NCI-H748 (cell line): ENCODE data around the gene RAPGEF1.
A peak's percentile ranks its signal among the peaks of the same experiment; 100 is the strongest.

ENCODE experiments used
- DNase-seq: peaks from one replicate; lab custom pipeline; 2025; ENCODE audit not compliant: unreplicated experiment; lab: John Stamatoyannopoulos, UW

Gene RAPGEF1

DNA sequence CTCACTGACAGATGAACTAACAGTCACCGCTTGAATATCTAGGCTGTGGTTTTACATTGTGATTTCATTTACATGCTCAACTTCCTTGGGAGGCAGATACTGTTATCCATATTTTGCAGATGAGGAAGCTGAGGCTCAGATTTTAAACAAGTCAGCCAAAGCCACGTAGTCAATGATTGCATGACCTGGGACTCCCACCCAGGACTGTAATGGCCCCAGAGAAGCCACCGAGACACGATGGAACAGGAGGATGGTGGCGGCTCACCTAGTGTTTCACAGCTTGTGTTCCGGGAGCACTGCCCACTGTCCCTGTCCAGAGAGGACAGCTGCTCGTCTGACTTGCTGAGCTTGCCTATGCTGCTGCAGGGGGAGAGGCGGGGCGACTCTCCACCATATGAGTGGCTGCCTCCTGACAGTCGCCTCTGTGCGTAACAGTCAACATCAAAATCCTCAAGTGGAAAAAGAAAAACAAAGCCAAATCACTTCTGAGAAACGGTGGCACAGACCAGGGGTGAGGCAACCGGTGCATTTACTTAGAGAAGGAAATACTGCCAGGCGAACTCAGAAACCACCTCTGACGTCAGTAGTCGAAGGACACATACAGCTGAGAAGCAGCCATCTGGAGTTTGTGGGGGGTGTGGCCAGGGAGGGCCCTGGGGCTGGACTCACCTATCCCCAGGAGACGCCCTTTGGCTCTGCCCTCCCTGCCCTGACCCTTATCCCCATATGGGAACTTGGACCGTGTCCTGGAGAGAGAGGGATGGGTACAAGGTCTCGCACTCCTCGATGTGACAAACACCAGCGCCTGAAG is 112.0 kb downstream of the RAPGEF1 start:
- DNase-seq = no peak

DNA sequence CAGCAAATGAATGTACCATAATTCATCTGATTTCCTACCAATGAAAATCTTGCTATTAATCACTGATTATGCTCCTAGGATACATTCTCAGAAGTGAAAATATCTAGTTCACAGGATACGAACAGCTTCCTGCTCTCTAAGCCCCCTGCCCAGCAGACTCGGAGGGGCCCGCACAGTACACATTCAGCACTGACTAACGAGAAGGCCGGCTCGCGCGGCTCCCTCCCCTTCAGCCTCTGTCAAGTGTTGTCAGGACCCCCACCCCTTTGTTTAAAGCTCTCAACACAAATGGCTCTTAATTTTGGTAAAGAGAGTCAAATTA is 112.6 kb downstream of the RAPGEF1 start:
- DNase-seq = no peak

DNA sequence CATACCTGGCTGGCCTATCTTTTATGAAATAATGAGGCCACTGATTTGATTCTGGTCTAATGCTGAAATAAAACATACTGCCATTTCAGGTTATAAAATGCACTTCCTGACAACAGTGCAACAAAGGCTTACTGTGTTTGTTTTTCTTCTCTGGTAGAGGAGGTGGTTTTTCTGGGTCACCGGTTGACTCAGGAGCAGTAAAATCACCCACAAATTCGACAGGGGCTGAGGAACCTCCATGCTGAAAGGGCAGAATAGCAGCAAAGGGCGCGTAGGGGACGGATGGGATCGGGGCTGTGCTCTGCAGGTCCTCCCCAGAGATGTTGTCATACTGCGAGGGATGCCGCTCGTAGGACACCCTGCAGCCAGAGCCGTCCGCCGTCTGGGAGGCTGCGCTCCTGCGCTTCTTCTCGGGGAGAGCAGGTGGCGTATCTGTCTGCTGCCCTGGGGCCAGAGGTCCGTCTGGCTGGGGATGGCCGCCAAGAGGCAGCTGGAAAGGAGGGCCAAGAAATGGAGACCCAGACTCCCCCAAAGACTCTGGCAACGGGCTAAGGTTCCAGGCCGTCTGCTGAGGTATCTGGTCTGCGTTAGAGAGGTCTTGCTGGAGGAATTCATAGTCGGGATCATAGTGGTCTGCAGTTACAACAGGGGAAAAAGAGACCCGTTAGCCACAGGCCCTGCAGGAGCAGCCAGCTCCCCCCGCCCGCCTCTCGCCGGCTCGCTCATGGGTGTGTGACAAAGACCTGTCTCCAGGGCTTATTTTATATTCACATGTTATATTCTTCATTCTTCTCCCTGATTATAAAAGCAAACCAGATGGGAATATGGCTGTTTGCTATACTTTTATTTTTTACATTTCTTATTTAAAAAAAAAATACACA is 113.8 kb downstream of the RAPGEF1 start:
- no peak for DNase-seq

GRCh38 chr9:131625508-131625787 is 114.4 kb downstream of the RAPGEF1 start:
- DNase-seq = no peak

GRCh38 chr9:131624636-131625507 is 115.0 kb downstream of the RAPGEF1 start:
- no peak for DNase-seq

DNA sequence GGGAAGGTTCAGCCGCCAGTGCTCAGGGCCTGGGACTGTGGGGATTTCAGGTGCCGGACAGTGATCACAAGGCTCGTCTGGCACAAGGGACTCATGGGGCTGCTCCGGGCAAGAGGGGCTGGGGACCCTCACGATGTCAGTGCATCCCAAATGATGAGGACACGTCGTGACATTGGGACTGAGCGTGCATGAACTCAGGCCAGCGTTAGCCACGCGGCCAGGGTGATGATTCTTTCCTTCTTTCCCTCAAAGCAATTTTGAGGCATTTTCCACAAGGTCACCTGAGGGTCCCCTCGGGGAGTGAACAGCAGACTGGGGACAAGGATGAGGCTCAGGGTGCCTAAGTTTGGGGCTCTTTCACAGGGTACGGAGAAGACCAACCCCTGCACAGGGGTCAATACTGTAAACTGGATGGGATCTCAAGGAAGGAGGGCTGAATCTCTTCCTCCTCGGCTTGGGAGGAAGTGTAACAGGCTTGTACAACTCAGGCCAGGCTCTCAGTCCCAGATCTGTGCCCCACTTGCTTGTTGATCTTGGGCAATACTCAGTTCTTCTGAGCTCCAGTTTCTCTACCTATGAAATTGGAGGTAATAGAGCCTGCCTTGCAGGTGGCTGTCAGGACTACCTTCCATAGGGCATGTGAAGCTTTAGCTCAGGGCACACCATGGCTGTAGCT is 116.1 kb downstream of the RAPGEF1 start:
- DNase-seq = no peak

DNA sequence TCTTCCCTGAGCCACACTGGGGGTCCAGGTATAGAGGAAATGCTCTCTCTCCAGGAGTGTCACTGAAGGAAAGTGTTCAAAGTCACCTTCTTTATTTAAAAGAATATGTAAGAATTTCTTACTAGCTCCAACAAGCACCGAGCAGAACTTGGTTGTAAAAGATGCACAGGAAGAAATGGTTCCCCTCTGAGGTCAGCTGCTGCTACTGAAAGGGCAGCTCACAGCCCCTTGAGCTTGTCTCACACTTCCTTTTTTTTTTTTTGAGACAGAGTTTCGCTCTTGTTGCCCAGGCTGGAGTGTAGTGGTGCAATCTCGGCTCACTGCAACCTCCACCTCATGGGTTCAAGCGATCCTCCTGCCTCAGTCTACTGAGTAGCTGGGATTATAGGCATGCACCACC is 117.4 kb downstream of the RAPGEF1 start:
- no peak for DNase-seq

DNA sequence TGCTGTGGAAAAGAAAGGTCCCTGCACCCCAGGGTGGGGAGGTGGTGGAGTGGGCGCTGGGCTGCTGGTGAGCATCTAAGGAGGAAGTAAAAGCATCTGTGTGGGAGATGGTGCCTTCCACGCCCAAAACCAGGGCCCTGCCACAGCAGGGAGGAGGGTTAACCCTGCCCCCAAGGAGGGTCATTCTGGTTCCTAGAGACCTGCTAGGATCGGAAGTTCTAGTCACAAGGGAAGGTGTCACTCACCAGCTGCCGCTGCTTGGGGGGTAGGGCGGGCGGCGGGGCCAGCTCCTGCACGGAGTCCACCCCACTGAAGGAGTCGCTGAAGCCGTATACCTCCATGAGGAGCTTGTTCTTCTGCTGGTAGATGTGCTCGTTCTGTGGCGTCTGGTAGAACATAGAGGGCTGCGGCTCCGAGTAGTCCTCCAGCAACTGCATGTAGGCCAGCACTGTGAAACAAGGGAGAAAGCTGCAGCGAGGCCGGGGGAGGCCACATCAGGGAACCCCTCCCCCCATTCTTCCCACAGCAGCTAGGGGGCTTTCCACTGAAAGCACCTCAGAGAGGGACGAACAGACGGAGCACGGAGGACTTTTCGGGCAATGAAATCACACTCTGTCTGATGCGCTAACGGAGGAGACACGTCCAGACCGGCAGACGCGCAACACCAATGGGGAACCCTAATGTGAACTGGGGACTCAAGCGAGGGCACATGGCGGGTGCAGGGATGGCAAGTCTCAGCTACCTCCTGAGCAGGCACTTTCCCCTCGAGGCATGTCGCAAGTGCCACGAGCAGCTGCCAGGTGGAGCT is 118.1 kb downstream of the RAPGEF1 start:
- no peak for DNase-seq

- no peak for DNase-seq
These were observed 118.9 kb downstream of the RAPGEF1 start for GRCh38 chr9:131620764-131621520.

- peak; percentile 39 for DNase-seq
These were observed 120.2 kb downstream of the RAPGEF1 start for GRCh38 chr9:131619680-131620079.

DNA sequence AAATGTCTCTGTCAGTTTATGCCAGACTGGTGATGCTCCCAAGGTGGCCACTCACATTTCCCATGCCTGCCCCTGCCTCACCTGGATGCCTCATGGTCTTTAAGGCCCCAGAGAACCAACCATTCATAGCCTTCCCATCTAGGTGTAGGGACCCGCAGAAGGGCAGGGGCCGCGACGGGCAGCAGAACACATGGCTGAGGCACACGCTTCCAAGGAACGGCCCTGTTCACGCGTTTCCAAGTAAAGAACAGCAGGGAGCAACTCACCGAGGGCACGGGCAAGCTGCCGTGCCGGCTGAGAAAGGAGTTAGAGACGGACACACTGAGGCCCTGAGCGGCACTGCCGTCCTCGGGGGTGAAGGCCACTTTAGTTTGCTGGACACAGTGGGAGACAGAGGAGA is 121.1 kb downstream of the RAPGEF1 start:
- DNase-seq = no peak

GRCh38 chr9:131618071-131618479 is 121.8 kb downstream of the RAPGEF1 start:
- peak; percentile 84 for DNase-seq

DNA sequence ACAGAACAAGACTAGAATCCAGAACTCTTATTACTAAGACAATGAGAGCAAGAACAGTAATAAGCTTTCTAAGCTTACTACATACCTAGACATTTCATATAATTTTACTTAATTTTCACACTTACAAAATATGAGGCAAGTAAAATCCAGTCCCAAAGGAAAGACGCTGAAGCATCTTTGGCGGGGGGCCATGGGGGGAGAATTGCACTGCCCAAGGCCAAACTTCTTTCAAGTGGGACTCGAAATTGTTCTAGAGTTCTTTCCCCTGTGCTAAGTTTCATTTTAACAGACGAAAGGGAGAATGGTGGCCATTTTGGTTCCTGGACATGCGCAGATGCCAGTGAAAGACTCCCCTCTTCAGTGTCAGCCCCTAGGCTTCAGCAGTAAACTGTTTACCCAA is 122.3 kb downstream of the RAPGEF1 start:
- DNase-seq = no peak

DNA sequence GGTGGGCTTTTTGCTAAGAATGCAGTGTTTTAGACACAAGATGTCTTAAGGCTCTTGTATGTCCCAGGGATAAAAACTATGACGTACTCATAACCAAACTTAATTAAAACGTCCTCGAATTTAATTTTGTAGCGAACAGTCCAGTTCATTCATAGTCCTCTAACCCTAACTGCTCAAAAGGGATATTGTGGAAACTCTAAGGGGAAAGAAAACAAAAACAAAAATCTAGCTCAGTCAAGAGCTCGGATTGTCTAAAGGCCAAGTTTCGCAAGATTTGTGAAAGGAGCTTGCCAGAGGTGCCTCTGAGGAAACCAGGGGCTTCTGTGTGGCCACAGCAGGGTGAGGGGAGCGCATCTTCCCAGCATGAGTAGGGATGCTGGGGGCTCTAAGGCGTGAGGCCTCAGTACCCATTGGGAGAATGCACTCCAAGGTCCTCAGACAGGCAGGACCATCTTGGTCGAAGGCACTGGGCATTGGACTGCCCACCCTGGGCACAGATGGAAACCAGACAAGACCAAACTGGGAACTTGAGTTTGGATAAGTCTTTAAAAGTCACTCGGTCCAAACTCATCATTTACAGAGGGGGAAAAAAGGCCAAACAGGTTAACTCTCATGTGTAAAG is 122.8 kb downstream of the RAPGEF1 start:
- DNase-seq = no peak

- DNase-seq = no peak
These were observed 125.4 kb downstream of the RAPGEF1 start for GRCh38 chr9:131614340-131614915.

GRCh38 chr9:131613921-131614320 is 126.0 kb downstream of the RAPGEF1 start:
- no peak for DNase-seq

DNA sequence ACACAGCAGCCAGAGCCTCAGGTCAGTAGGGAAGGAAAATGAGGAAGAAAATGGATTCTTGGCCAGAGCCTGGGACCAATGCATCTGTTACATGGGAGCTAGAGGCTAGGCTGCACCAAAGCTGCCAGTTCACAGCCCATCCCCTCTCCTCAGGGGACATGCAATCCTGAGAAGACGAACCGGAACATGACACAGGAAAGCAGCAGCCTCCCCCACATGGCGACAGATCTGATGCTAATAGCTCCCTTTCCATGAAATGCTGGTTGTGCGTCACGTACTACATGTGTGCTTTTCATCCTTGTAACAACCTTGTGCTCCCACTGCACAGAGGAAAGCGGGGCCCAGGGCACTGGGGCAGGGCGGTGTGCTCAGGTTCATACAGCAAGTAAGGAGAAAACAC is 127.0 kb downstream of the RAPGEF1 start:
- no peak for DNase-seq

DNA sequence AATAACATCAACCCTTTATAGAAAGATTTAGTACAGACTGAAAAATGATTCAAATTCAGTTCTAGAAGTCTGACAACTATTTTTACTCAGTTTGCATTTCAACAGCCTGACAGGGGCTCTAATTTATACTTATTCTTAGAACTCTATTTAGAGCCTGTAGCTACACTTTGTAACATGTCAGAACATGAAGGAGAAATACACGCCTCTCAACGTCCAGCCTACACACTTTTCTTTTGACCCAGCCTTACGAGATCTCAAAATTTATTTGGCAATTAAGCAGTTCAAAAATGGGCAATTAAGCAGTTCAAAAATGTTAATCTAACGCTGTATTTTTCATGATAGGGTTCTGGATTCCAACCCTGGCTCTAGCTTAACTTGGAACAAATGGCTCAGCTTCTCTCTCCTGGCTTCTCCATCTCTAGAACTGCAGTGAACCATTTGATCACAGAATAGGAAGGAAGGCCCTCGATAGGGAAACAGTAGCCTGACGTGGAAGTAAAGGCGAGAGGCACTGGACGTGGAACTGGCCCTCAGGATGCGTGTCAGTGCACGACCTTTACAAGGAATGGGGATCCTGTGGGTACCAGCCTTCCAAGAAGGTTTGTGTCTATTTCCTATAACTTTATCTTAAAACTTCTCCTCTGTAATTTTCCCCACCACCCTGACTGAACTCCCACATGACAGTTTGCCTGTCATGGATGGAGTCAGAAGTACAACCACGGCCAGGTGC is 128.1 kb downstream of the RAPGEF1 start:
- DNase-seq = no peak
